ENCODE measurements around the gene OVCH1.

GRCh38 chr12:29414368-29414767 is 83.1 kb downstream of the OVCH1 start:
- TF ChIP-seq CTCF (IDR thresholded peaks at IDR 0.05 in 8 of 11, conservative IDR thresholded peaks at IDR 0.05 in 3 of 11) (no peak), POLR2A (IDR thresholded peaks at IDR 0.05) (no peak)

All from spleen (tissue), 7 donors.